ENCODE data around the gene DLG2. TPM values are rescaled to one million over a fixed set of nuclear protein-coding genes. Genes with fewer than 3 reads are reported as not detected.

The DLG2 gene
- total and polyA plus RNA-seq, 11 donors: 2.4 to 13.9 (median 7.1) TPM

DNA sequence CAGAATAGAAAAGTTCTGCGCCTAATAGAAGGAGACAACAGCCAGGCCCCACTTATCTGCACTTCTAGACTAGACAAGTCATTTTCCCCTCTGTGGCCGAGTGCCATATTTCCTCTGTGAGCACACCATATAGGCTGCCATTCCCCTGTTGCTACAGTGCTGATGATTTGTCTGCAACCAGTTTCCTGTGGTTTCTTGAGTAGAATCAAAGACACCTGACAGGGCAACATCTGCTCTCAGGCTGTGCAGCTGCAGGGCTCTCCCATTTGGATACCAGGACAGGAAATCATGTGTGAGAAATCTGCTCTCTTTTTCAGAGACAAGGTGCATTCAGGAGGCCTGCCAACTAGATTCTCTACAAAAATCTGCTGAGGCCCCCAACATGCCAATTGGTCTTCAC, 879.3 kb downstream of the DLG2 start:
- ATAC-seq (no peak), DNase-seq (no peak)
- intact Hi-C loops (cut with DNase I): no loop called here
- no peak overlapping the region for H3K4me3 ChIP-seq
- H3K36me3 ChIP-seq: no peaks in the 10 kb centered on the region
- peaks cover 0 to under 1% (median 0%) of the 10 kb centered on the region in 12 donors for H3K9me3 ChIP-seq
- H3K27ac ChIP-seq: no peak overlapping the region
- H3K4me1 ChIP-seq: no peaks in the 10 kb centered on the region
- TF ChIP-seq, protein P1, sequence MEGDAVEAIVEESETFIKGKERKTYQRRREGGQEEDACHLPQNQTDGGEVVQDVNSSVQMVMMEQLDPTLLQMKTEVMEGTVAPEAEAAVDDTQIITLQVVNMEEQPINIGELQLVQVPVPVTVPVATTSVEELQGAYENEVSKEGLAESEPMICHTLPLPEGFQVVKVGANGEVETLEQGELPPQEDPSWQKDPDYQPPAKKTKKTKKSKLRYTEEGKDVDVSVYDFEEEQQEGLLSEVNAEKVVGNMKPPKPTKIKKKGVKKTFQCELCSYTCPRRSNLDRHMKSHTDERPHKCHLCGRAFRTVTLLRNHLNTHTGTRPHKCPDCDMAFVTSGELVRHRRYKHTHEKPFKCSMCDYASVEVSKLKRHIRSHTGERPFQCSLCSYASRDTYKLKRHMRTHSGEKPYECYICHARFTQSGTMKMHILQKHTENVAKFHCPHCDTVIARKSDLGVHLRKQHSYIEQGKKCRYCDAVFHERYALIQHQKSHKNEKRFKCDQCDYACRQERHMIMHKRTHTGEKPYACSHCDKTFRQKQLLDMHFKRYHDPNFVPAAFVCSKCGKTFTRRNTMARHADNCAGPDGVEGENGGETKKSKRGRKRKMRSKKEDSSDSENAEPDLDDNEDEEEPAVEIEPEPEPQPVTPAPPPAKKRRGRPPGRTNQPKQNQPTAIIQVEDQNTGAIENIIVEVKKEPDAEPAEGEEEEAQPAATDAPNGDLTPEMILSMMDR (IDR thresholded peaks at IDR 0.05): no peak
- no peak for TF ChIP-seq POLR2A (IDR thresholded peaks at IDR 0.05)
- H3K27me3 ChIP-seq: no peaks in the 10 kb centered on the region
- WGBS, 4 donors: 32 to 55% (median 48%) methylated on average over 2 of the region's 2 CpGs

DNA sequence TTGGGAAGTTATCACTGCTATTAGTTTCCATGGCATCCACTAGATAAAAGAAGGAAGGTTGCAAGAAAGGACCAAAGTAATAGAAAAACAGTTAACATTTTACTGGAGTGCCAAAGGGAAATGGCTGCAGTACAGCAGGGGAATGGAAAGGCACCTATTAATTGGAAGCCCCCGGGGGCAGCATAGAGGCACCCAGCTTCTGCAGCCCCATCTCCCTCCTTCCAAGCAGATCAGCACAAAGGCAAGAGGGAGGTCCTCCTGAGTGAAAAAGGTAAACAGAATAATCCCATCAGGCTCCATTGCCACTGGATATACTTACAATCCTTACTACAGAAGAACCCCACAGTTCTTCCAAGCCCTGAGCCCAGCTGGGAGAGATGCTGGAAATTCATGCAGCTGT, 887.1 kb downstream of the DLG2 start:
- H3K4me1 ChIP-seq: no peaks in the 10 kb centered on the region
- DNase-seq: no peak
- no peak for ATAC-seq
- no peak for TF ChIP-seq POLR2A (IDR thresholded peaks at IDR 0.05)
- TF ChIP-seq, protein P1 (IDR thresholded peaks at IDR 0.05): no peak
- intact Hi-C loops (cut with DNase I): no loop called here
- no peaks in the 10 kb centered on the region for H3K36me3 ChIP-seq
- no peaks in the 10 kb centered on the region for H3K27me3 ChIP-seq
- H3K9me3 ChIP-seq: peaks cover 0 to 8% (median 0%) of the 10 kb centered on the region in 12 donors
- no peak overlapping the region for H3K27ac ChIP-seq
- WGBS, 4 donors: 69 to 86% (median 80%) methylated on average over 1 of the region's 1 CpG
- H3K4me3 ChIP-seq: no peak overlapping the region

- DNase-seq (no peak), ATAC-seq (no peak)
- Histone ChIP-seq H3K4me1 (peaks cover 0 to 14% (median 4%) of the 10 kb centered on the region in 12 donors), H3K27ac (no peak overlapping the region), H3K36me3 (no peaks in the 10 kb centered on the region), H3K4me3 (no peak overlapping the region), H3K27me3 (no peaks in the 10 kb centered on the region), H3K9me3 (peaks cover 0 to 8% (median 0%) of the 10 kb centered on the region in 12 donors)
- TF ChIP-seq, protein P1 (IDR thresholded peaks at IDR 0.05): no peak
- TF ChIP-seq POLR2A (IDR thresholded peaks at IDR 0.05): no peak
- WGBS, 4 donors: 66 to 83% (median 74%) methylated on average over 1 of the region's 1 CpG
- intact Hi-C loops (cut with DNase I): loop anchor here in 1 of 10 donors (10.0 kb wide), 1 partner anchor 59 kb away; no protein-coding TSS in a partner anchor
Observed at GRCh38 chr11:84724256-84724655, 902.9 kb downstream of the DLG2 start.

DNA sequence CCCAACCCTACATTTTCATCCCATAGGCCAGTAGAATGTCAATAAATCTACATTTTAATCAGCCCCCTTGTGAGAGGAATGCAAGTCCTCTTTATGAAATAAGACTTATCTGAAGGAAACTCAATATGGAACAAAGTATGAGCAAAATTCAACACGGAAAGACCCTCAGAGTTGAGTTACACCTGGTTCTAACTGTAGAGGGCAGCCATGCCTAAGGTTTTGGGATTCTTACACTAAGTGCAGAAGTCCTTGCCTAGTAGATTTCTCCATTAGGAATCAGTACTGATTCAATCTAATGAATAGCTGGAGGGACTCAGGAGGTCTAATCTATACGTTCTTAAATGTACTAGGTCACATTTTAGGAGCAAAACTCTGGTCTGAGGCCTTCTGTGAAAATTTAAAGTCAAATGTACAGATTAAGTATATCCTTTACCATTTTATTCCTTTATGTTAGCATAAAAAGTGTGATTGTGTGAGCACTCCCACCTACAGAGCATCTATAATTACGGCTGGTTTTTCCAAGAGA, 904.5 kb downstream of the DLG2 start:
- DNase-seq (no peak), ATAC-seq (no peak)
- no peak overlapping the region for H3K27ac ChIP-seq
- H3K4me1 ChIP-seq: peaks cover 0 to 14% (median 4%) of the 10 kb centered on the region in 12 donors
- intact Hi-C loops (cut with DNase I): loop anchor here in 1 of 10 donors (10.0 kb wide), 1 partner anchor 58 kb away; no protein-coding TSS in a partner anchor
- H3K36me3 ChIP-seq: no peaks in the 10 kb centered on the region
- TF ChIP-seq POLR2A (IDR thresholded peaks at IDR 0.05): no peak
- TF ChIP-seq, protein P1 (IDR thresholded peaks at IDR 0.05): peak in 3 of 12 donors; percentile 6 to 20 (median 18)
- no peaks in the 10 kb centered on the region for H3K27me3 ChIP-seq
- no peak overlapping the region for H3K4me3 ChIP-seq
- 62 to 66% (median 62%) methylated on average over 3 of the region's 3 CpGs for WGBS, 4 donors
- peaks cover 0 to 8% (median 0%) of the 10 kb centered on the region in 12 donors for H3K9me3 ChIP-seq
